CD4-positive, alpha-beta T cell treated with Interleukin-15 for 1 hour (primary cell): ENCODE data around the gene ODC1.

Experiments used
- DNase-seq: peaks from one replicate; pipeline ENCODE4 v3.0.0-alpha.2; 2020

ODC1 gene

DNA sequence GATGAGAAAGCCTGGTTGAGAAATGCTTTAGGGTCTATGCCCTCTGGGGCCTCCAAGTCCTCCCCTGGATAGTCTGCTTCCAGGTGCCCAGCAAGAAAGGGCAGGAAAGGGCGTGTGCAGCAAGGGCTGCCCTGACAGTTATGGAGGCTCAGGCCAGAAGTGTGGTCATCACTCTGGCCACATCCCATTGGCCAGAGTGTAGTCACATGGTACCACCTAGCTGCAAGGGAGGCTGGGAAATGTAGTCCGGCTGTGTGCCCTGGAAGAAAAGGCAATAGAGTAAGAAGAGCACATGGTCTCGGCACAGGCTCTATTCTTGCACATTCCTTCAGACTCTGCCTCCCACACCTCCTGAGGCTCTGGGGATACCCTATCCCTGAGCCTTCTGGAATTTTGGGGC, 35.7 kb downstream of the ODC1 start:
- DNase-seq: peak; percentile 40

DNA sequence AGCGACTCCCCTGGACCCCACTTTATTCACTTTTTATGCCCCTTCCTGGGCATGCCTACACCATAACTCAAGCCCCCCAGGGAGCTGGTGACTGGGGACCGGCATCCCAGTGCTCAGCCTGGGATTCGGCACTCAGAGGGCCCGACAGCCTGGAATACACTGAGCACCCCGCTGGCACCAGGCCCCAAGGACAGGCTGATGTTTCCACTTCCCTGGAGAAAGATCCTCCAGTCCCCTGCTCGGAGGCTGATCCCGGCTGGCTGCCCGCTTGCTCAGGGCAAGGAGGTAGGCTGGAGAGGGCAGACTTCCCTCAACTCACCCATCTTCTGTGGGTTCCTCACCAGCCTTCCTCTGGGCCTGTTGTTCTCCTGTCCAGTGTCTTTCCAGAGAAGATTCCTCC, 36.6 kb downstream of the ODC1 start:
- no peak for DNase-seq

DNA sequence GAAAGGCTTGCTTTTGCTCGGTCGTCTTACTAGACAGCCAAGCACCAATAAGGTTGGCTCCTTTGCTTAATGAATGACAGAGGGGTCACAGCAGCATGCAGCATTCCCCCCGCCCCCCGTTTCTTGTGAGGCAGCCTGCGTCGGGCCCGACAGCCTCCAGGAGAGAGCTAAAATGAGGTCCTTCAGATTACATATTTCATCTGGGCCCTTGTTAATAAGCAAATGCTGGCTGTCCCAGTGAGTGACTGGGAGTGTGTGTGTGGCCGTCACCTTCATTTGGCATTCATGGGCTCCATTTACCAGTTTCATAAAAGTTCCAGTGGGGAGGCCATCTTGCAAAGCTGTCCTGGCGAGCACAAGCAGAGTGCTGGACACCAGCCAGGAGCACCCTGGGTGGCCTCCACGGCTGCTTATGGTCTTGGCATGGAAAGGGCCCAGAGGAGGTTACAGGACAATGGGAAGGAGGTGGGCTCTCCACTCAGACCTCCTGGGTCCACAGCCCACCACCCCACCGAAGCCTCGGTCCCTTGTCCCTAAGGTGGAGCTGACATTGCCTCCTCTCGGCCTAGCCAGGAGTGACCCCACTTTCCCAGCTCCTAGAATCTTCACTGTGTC, 37.2 kb downstream of the ODC1 start:
- no peak for DNase-seq

DNA sequence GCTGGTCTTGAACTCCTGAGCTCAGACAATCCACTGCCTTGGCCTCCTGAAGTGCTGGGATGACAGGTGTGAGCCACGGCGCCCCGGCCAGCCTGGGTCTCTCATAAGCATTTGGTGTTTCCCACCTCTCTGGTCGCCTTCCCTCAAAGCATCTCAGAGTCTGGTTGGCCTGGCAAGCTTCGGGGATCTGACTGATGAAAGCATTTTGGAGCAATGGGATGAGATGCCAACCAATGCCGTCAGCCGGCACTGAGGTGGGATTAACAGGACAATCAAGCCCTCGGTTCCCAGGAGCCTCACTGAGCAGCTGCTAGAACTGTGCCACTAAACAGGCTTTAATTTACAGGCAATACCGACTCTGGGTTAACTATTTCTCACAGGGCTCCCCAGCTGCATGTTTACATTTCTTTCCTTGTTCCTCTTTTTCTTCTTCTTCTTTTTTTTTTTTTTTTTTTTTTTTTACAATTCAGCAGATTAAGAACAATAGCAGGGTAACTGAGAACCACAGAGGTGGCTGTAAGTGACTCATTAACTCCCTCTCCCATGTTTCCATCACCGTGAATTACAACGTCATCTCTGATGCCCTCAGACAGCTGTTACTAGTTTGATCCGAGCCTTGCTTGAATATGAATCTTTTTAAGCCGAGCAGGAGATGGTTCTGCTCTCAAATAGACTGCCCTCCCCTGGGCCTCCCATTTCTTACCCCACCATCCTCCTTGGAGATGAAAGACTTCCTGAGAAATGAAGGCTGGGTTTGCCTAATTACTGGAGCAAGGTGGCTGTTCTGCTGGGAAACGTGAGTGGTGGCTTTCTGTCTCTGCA, 37.9 kb downstream of the ODC1 start:
- peak; percentile 59 for DNase-seq

DNA sequence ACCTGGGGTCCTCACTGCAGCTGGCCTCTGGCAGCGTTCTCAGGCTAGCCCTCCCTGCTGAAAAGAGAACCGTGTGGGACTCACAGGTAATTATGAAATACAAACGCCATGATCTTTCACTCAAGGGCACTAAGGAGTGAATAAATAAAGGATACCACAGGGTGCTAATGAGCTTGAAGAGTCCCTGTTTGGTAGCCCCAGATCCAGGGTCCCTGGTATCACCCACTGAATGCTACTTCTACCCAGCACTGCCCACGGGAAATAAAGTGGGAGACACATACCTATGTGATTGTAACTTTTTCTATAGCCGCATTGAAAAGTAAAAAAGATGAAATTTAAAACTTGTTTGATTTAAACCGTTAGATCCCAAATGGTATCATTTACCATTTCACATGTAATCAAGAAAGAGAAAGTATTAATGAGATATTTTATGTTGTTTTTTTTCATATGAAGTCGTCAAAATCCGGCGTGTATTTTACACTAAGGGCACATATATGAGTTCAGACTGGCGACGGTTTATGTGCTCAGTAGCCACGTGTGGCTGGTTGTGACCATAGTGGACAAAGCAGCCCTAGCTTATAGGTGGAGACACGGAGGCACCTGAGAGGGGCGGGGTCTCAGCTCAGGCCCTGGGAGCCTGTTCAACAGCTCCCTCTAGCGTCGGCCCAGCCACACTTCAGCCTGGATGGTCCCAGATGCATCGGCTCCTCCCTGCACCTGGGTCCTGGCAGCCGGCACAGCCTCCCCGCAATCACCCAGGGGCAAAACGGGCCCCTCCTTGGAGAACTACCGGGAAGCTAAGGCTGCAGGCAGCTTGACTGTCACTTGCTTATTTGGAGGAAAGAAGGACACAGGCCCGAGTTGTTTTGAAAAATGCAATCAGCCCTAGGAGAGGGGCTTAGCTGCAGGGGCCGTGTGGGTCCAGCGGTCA, 39.2 kb downstream of the ODC1 start:
- DNase-seq: peak; percentile 84

DNA sequence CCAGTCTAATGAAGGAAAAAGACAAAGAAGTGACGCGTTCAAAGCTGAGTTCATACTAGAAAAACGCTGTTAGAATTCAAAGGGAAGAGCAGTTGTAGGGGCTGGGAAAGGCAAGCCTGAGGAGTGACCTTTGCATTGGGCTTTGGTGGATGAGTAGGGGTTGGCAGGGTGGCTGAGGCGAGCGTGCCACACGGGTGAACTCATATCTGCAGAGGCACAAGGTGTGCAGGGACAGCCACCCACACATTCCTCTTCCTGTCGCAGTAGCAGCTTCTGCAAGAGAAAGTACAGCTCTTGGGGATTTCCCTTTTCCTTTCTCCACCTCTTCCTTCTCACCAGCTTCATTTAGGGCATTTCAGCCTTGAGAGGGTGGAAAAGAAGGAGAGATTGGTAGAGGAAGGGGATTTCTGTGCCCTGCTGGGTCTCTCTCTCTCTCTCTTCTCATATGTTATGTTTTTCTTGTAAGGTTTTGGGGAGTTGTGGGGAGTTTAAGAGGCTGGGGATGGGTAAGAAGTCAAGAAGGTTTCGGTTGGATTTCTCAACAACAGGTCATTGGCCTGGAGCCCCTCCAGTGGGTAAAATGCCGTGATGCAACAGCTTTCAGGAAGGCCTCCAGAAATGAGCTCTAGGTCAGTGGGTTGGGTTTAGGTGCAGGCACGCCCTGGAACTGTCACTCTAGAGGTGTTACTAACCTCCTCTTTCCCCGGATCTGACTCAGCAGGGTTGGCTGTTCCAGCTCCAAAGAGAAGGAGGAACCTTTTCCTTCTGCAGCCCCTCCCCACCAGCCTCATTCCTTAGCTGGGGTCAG, 40.1 kb downstream of the ODC1 start:
- peak; percentile 71 for DNase-seq

DNA sequence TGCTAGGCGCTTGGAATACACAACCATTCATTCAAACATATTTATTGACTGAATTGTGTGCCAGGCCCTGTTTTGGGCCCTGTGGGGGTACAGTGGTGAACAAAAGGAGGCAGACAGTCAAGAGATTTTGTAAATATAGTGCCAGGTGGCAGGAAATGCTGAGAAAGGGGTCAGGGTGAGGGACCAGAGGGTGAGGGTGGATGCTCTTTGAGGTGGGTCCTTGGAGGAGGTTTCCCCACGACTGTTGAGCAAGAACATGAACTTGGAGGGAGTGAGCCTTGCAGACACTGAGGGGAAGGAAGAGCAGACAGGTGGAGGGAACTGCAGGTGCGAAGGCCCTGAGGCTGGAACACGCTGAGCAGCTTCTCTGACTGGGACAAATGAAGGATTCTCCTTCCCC, 40.7 kb downstream of the ODC1 start:
- DNase-seq: no peak

DNA sequence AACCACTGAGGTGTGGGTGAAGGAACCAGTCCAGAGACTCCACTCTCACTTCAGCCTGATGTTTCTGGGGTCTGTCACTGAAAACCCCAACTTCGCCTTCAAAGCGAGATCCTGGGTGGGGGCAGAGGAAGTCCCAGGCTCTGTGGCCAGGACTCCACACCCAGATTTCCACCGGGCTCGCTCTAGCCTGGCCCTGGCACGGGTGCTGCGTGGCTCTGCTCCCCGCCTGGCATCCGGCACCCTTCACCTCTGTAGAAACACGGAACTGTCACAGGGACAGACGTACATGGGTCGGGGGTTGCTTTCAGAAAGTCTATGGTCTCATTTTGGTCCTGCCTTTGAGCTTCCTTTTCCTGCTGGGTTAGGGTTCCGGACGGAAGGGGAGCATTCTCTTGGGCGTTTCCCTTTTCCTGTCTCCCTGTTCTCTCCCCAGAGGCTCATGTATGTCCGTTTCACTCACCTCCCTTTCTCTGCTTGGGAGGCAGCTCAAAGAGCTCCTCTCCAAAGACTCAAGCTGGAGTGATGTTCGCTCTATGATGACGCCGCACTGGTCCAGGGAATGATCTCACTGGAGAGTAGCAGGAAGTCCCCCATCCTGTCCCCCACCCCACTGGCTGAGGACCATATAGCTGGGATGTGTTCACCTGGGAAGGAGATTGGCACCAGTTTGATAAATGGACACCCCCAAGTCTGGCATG, 41.5 kb downstream of the ODC1 start:
- DNase-seq: no peak

DNA sequence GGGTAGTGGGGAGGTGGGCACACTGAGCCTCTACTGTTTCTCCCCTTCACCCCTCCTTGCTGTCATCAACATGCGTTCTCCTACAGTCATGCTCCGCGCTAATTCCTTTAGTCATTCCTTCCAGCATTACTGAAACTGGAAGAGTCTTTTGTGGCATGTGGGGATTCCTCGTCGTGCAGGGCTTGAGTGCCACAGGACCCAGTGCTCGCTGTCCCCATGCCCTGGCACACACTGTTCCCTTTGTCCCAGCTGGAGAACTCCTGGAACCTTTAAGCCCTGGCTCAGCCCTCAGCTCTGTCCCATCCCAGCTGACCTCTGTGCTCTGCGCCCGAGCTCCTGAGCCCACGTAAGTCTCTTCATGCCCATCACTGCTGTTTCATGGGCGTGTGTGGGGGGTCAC, 42.1 kb downstream of the ODC1 start:
- no peak for DNase-seq

DNA sequence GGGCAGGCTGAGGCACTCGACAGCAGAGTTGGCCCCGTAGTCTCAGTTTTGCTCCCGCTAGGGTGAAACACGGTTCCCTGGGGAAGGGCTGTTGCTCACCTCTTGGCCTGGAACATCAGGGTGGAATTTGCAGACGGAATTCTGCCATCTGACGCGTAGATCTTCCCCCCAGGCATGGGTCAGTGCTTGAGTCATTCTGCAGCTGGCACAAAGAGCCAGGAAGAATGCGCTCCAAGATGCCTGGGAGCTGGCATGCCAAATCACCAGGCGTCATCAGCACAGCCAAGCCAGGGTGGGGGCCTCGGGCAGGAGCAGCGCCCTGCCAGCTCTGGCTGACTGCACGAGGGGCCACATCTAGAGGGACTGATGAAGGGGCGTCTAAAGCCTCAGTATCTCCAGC, 42.7 kb downstream of the ODC1 start:
- no peak for DNase-seq

DNA sequence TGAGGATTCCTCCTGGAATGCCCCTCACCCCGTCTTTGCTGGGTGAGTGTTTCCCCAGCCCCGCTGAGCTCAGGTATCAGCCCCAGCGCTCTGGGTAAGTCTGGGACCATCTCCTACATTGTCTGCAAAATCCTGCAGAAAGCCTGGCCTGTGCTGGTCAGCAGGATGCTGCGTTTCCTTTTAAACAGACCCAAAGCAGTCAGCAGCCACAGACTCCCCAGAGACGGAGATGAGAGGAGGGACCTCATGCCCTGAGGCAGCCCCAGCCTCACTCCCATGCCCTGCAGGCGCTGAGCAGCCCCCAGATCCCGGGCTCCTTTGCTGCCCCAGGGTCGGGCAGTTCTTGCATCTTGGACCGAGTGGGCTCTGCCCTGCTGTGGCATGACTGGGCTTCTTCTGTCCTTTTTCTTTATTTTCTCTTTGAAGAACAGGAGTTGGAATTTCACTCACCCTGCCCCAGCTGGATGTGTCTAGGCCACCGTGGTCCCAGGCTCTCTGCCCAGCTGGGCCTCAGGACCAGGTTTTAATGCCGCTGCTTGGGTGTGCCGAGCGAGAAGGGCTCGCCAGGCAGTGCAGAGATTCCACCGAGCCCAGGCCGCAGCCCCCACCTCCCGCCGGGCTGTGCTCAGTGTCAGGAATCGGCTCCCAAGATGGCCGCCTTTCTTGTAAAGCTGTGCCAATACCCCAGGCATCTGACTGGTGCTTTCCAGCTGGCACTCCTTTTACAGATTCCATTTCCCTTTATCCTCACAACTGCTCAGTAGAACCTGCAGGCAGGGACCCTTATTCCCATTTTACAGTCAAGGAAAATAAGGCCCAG, 43.6 kb downstream of the ODC1 start:
- no peak for DNase-seq

DNA sequence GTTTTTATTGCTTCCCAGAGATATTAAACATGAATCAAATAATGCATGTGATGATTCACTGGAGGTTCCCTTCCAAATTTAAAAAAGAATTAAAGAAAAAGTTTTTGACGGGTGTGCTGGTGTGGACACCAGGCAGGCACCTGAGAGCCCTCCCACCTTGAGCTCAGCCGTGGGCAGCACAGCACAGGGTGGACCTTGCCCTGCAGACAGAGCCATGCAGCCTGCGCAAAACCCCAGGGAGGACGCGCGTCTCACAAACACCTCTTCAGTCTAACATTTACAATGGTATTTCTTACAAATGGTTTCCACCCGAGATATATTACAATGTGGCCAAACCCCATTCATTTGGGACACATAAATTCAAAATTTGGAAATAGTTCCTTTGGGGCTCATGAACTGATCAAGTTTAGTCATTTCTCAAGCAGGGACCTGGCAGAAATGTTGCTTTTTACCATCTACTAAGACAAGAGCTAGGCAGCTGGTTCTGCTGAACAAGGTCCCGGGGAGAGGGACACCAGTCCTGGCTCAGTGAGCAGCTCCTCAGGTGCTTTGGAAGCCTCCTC, 45.4 kb downstream of the ODC1 start:
- no peak for DNase-seq

DNA sequence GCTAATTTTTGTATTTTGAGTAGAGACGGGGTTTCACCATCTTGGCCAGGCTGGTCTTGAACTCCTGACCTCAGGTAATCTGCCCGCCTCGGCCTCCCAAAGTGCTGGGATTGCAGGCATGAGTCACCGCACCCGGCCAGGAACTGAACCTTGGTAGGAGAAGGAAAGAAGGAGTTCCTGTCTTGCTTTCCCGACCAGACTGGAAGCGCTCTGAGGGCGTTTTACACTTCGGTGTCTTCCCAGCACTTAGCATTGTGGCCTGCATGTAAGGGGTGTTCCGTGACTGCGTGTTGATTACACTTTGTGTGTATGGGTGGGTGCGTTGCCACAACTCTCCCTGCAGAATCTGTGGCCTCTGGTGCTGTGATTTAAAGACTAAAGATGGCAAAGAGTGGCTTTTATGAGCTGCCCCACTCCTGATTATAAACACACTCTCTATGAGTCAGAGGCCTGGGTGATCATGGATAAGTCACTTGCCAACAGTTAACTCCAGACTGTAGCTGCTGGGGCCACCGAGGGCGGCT, 46.0 kb downstream of the ODC1 start:
- DNase-seq: no peak

DNA sequence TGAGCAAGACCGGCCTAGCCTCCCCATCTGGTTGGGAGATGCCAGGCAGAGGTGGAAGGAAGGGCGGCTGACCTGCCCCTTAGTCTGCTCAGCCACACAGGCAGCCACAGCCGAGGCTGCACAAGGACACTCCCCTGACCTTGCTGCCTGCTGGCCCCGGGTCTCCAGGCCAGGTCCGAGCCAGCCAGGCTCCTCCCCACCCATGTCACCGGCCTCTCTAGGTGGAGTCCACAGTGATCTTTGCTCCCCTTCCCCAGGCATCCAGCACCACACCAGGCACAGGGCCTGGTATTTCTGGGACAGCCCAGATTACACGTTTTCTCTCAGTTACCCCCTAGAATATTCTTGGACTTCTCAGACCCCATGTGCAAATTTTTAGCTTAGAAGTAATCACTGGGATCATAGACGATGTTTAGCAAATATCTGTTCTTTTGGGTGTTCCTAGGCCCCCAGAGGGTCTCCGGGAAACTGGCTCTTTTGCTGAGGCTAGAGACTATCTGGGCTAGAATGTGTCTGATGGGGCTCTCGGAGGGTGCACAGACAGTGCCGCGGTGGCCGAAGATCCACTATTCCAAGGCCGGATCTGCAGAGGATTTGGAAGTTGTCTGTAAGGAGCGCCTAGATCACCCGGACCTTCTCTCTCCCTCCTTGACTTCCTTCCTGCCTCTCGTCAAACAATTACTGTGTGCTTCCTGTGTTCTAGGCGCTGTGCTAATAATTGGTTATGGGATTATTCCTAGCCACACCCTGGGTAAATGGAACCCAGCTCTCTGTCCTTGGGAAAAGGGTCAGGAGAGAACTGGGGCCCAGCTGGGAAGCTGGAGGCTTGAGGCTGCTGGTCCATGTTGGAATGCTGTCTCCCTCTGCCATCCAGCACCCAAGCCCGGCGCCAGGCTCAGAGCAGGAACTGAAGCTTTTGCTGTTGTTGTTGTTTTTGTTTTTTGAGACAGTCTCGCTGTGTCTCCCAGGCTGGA, 46.9 kb downstream of the ODC1 start:
- DNase-seq: no peak

DNA sequence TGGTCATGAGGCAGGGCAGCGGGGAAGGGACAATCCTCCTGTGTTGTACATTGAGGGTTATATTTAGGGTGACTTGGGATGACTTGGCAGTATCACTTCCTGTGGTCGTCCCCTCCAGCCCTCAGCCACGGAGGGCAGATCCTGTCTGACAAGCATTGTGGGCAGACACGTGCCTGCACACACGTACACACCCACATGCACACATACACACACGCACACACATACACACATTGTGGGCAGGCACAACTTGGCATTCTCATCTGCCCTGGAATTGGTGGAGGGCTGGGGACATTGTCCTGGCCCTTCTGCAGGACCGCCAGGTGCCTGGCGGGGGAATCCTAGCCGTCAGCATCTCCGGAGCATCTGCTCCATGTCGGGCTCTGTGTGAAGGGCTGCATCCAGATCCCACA, 47.6 kb downstream of the ODC1 start:
- DNase-seq: peak; percentile 78

DNA sequence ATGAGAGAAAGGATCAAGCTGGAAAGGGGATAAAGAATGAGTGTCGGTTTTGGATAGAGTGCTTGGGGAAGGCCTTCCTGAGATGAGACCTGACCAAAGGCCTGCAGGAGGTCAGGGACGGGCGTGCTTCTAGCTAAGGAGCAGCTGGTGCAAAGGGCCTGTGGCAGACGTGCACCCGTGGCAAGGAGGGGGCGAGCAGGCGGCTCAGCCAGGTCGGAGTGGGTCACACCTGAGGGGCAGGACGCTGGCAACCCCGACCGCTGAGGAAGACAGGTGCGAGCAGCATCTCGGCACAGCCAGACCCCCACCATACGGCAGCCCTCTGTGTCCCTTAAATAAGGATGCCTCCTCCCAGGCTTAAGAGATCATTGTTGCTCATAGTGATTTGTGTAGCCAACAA, 48.1 kb downstream of the ODC1 start:
- DNase-seq: no peak

DNA sequence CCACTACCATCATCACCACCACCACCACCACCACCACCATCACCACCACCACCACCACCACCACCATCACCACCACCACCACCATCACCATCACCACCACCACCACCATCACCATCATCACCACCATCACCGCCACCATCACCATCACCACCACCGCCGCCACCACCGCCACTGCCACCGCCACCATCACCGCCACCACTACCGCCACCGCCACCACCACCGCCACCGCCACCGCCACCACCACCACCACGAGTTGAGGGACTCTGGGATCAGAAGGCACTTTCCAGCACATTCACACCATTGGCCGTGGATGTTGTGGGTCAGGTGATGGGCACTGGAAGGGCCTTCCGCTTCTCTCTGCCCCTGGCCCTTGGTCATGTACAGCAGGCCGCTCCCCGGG, 48.8 kb downstream of the ODC1 start:
- DNase-seq: no peak

DNA sequence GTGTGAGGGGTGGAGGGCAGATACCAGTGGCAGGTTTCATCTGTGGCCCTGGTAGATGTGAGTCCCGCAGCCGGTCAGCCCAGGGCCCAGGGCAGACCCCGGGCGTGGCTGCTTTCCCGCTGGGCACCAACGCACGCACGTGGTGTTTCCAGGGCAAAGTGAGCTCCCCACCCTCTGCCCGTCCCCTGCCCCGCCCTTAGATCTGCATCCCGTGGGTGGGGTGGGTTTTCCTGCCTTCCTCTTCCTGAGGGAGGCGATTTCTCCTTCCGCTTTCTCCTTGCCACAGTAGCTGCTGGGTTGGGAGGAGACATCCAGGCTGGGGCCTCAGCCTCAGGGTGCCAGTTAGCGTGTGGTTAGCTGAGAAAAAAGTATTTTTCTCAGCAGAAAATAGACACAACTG, 49.6 kb downstream of the ODC1 start:
- DNase-seq: peak; percentile 49

DNA sequence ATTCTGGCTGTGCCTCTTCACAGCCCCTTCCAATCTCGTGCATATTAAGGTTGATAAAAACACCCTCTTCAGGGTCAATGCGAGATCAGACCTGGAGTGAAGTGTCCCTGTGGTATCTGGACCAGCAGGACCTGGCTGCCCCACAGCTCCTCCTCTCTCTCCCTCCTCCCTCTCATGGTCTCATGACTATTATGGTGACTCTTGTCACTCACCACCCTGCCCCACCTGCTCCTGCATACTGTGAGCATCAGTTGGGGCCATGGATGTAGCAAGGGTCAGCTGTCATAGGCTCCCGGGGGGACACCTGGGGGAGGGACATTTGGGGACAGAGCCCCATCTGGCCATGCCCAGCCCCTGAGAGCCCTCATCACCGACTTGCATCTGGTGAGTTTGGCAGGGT, 50.2 kb downstream of the ODC1 start:
- DNase-seq: no peak
